ENCODE data around the gene CACNA1S.

GRCh38 chr1:201108614-201109013, 3.6 kb downstream of the CACNA1S start:
- TF ChIP-seq CEBPB (IDR thresholded peaks at IDR 0.05) (no peak), EP300 (IDR thresholded peaks at IDR 0.05; ENCODE audit: borderline replicate concordance) (no peak), YY1 (IDR thresholded peaks at IDR 0.05; ENCODE audit: low read depth) (no peak), CREB1 (IDR thresholded peaks at IDR 0.05; ENCODE audit: low read depth) (no peak), EGR1 (IDR thresholded peaks at IDR 0.05) (no peak), REST (IDR thresholded peaks at IDR 0.05; ENCODE audit: low read depth) (no peak)
